ENCODE data around the gene RPS27. TPM values are rescaled to one million over a fixed set of nuclear protein-coding genes. Genes with fewer than 3 reads are reported as not detected.

Gene RPS27
- total RNA-seq, 2 donors from 2014 or later = 1,800 to 2,084 TPM

DNA sequence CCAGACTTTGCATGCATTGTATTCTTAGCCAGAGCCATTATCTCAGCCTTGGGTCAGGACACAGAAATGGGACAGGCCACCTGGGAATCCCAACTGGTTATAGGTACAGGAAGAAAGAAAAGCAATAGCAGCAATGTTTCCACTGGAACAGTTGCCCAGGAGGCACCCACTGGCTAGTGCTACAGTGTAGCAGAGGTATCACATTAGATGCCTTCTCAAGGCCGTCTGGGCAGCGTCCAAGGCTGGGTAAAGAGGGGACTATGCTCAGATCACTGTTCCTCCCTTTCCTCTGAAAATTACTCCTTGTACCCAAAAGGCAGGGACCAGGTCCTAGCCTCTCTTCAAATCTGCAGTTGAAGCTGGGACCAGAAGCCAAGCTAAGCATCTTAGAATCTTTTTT is 20.2 kb upstream of the RPS27 start:
- Histone ChIP-seq H3K4me3 (ENCODE audit: low read length) (no peak overlapping the region), H3K9me3 (ENCODE audit: control insufficient read depth, low read length) (no peaks in the 10 kb centered on the region), H3K9ac (ENCODE audit: extremely low read depth, low read length, poor library complexity, severe bottlenecking) (no peak overlapping the region), H3K27me3 (ENCODE audit: control insufficient read depth, insufficient read depth, low read length, poor library complexity, severe bottlenecking) (no peaks in the 10 kb centered on the region), H3K36me3 (ENCODE audit: control insufficient read depth, insufficient read depth, low read length) (peaks cover 22% of the 10 kb centered on the region), H3K4me1 (ENCODE audit: control insufficient read depth, insufficient read depth, low read length) (no peaks in the 10 kb centered on the region), H3K27ac (ENCODE audit: low read depth, low read length) (no peak overlapping the region)
- Mint-ChIP-seq H3K4me3 (no peak overlapping the region), H3K9me3 (no peaks in the 10 kb centered on the region), H3K36me3 (ENCODE audit: low read depth) (peaks cover 20% of the 10 kb centered on the region), H3K27me3 (ENCODE audit: insufficient read depth) (no peaks in the 10 kb centered on the region), H3K27ac (no peak overlapping the region), H3K4me1 (peaks cover 23% of the 10 kb centered on the region)
- TF ChIP-seq, protein P1, sequence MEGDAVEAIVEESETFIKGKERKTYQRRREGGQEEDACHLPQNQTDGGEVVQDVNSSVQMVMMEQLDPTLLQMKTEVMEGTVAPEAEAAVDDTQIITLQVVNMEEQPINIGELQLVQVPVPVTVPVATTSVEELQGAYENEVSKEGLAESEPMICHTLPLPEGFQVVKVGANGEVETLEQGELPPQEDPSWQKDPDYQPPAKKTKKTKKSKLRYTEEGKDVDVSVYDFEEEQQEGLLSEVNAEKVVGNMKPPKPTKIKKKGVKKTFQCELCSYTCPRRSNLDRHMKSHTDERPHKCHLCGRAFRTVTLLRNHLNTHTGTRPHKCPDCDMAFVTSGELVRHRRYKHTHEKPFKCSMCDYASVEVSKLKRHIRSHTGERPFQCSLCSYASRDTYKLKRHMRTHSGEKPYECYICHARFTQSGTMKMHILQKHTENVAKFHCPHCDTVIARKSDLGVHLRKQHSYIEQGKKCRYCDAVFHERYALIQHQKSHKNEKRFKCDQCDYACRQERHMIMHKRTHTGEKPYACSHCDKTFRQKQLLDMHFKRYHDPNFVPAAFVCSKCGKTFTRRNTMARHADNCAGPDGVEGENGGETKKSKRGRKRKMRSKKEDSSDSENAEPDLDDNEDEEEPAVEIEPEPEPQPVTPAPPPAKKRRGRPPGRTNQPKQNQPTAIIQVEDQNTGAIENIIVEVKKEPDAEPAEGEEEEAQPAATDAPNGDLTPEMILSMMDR (conservative IDR thresholded peaks at IDR 0.05) = no peak
- WGBS, 2 experiments (ENCODE audit: insufficient coverage in 1 of 2, insufficient read length in 1 of 2) = 100% methylated on average over 2 of the region's 2 CpGs; no CpG with 5 or more reads in 1 of the 2 experiments
- DNase-seq = no peak

DNA sequence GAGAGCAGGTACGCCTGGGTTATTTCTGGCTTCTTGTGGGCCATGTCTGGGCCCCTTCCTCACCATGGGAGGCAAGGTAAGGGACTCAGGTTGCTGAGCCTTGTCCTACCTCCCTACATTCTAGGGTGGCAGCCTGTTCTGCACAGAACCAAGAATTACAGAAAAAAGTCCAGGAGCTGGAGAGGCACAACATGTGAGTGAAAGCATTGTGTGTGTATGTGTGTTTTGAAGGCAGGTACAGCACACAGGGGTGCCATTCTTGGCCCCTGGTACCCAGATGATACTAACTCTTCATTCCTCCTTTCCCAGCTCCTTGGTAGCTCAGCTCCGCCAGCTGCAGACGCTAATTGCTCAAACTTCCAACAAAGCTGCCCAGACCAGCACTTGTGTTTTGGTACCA is 17.5 kb upstream of the RPS27 start:
- peaks cover 19% of the 10 kb centered on the region for H3K4me1 Mint-ChIP-seq
- no peak overlapping the region for H3K9ac ChIP-seq (ENCODE audit: extremely low read depth, low read length, poor library complexity, severe bottlenecking)
- no peaks in the 10 kb centered on the region for H3K27me3 ChIP-seq (ENCODE audit: control insufficient read depth, insufficient read depth, low read length, poor library complexity, severe bottlenecking)
- peaks cover 23% of the 10 kb centered on the region for H3K36me3 Mint-ChIP-seq (ENCODE audit: low read depth)
- peaks cover 27% of the 10 kb centered on the region for H3K36me3 ChIP-seq (ENCODE audit: control insufficient read depth, insufficient read depth, low read length)
- H3K27ac ChIP-seq (ENCODE audit: low read depth, low read length) = no peak overlapping the region
- DNase-seq = no peak
- TF ChIP-seq, protein P1 (conservative IDR thresholded peaks at IDR 0.05) = no peak
- no peaks in the 10 kb centered on the region for H3K4me1 ChIP-seq (ENCODE audit: control insufficient read depth, insufficient read depth, low read length)
- H3K27me3 Mint-ChIP-seq (ENCODE audit: insufficient read depth) = no peaks in the 10 kb centered on the region
- no peak overlapping the region for H3K4me3 Mint-ChIP-seq
- no peak overlapping the region for H3K27ac Mint-ChIP-seq
- no peaks in the 10 kb centered on the region for H3K9me3 ChIP-seq (ENCODE audit: control insufficient read depth, low read length)
- H3K9me3 Mint-ChIP-seq = no peaks in the 10 kb centered on the region
- no peak overlapping the region for H3K4me3 ChIP-seq (ENCODE audit: low read length)
- WGBS, 2 experiments (ENCODE audit: insufficient coverage in 1 of 2, insufficient read length in 1 of 2) = 92% methylated on average over 3 of the region's 3 CpGs; no CpG with 5 or more reads in 1 of the 2 experiments

DNA sequence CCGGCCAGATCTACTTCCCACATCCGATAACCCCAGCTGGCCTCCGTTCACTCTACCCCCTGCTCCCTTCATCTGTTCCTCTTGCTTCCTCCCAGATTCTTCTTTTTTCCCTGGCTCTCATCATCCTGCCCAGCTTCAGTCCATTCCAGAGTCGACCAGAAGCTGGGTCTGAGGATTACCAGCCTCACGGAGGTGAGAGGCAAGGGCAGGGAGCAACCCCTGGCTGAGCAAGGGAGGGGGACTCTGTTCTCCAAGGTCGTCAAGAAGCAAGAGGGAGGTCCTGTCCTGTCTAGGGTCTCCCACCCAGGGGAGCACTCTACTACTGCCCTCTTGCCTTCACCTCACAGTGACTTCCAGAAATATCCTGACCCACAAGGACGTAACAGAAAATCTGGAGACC is 17.0 kb upstream of the RPS27 start:
- no peaks in the 10 kb centered on the region for H3K27me3 Mint-ChIP-seq (ENCODE audit: insufficient read depth)
- WGBS, 2 experiments (ENCODE audit: insufficient coverage in 1 of 2, insufficient read length in 1 of 2) = 80 to 92% methylated on average over 4 to 7 of the region's 7 CpGs
- H3K4me3 Mint-ChIP-seq = no peak overlapping the region
- Histone ChIP-seq H3K36me3 (ENCODE audit: control insufficient read depth, insufficient read depth, low read length) (peaks cover 27% of the 10 kb centered on the region), H3K27ac (ENCODE audit: low read depth, low read length) (no peak overlapping the region), H3K4me1 (ENCODE audit: control insufficient read depth, insufficient read depth, low read length) (no peaks in the 10 kb centered on the region), H3K4me3 (ENCODE audit: low read length) (no peak overlapping the region), H3K9ac (ENCODE audit: extremely low read depth, low read length, poor library complexity, severe bottlenecking) (no peak overlapping the region), H3K9me3 (ENCODE audit: control insufficient read depth, low read length) (no peaks in the 10 kb centered on the region), H3K27me3 (ENCODE audit: control insufficient read depth, insufficient read depth, low read length, poor library complexity, severe bottlenecking) (no peaks in the 10 kb centered on the region)
- peaks cover 18% of the 10 kb centered on the region for H3K4me1 Mint-ChIP-seq
- TF ChIP-seq, protein P1 (conservative IDR thresholded peaks at IDR 0.05) = no peak
- H3K9me3 Mint-ChIP-seq = no peaks in the 10 kb centered on the region
- peaks cover 23% of the 10 kb centered on the region for H3K36me3 Mint-ChIP-seq (ENCODE audit: low read depth)
- no peak overlapping the region for H3K27ac Mint-ChIP-seq
- no peak for DNase-seq

All from endodermal cell (in vitro differentiated cells).